Endothelial cell of umbilical vein (primary cell): Measurements from ENCODE around the gene ARMH3. TPM values are rescaled to one million over a fixed set of nuclear protein-coding genes. Genes with fewer than 3 reads are reported as not detected.

Experiments
- BruUV-seq: library from RNA; stranded (reverse); fragments of 400-500 nt; replicated peaks from 2 replicates; lab custom pipeline; 2021; lab: Mats Ljungman, UMichigan
- CTCF ChIA-PET: fragments of 300-600, 350-600 bp; sonication (Branson Sonifier 250); formaldehyde crosslinking; loops from one replicate; lab custom pipeline; 2021; ENCODE audit warnings: antibody characterized with exemption, inconsistent platforms; lab: Charles Lee
- POLR2A ChIA-PET: fragments of 300-600, 350-600 bp; sonication (Branson Sonifier 250); formaldehyde crosslinking; loops from one replicate; lab custom pipeline; 2021; ENCODE audit warnings: antibody characterized with exemption, inconsistent platforms; lab: Charles Lee
- DNase-seq: peaks from one replicate; pipeline ENCODE4 v3.0.0-alpha.2; 2011; ENCODE audit warnings: low read depth, low spot score
- FAIRE-seq: peaks from 2 replicates; lab custom pipeline; 2011; peaks lifted over from hg19 to GRCh38; lab: Jason Lieb, UNC
- H2AFZ ChIP-seq: 2 replicates; pipeline ENCODE4 v1.6.0; 2012; ENCODE audit warnings: low read depth, low read length, control low read depth, inconsistent platforms
- H3K27ac ChIP-seq: 2 replicates; pipeline ENCODE4 v1.5.1; 2011; ENCODE audit warnings: low read depth, mild to moderate bottlenecking, control low read depth, low read length, moderate library complexity; ENCODE audit not compliant: insufficient read depth
- H3K27me3 ChIP-seq, 2 experiments: 2 replicates each; pipeline versions ENCODE4 v1.6.0 to v1.6.1; 2011; ENCODE audit warnings: low read length in 2 of 2, mixed read lengths in 1 of 2; ENCODE audit not compliant: control insufficient read depth in 2 of 2, insufficient read depth in 2 of 2
- H3K36me3 ChIP-seq, 2 experiments: 2 replicates in 1 of 2; 3 replicates in 1 of 2; pipeline ENCODE4 v1.5.1; 2011; ENCODE audit warnings: low read length in 2 of 2, mild to moderate bottlenecking in 1 of 2, moderate library complexity in 1 of 2; ENCODE audit not compliant: control insufficient read depth in 2 of 2, insufficient read depth in 2 of 2; ENCODE audit errors: extremely low read depth in 1 of 2
- H3K4me1 ChIP-seq: 3 replicates; pipeline ENCODE4 v1.5.1; 2011; ENCODE audit warnings: mild to moderate bottlenecking, low read length; ENCODE audit not compliant: control insufficient read depth, insufficient read depth; ENCODE audit errors: extremely low read depth
- H3K4me2 ChIP-seq: 2 replicates; pipeline ENCODE4 v1.6.1; 2011; ENCODE audit warnings: low read length, control low read depth, mixed read lengths; ENCODE audit not compliant: insufficient read depth
- H3K4me3 ChIP-seq, 3 experiments: fragments of 200-600 bp in 1 of 3; sonication (generic), shearing (Covaris generic) in 1 of 3; replicated peaks in 1 of 3; 2 replicates each; pipeline ENCODE4 v1.5.1; 2011 to 2016; ENCODE audit warnings: control low read depth in 3 of 3, low read length in 3 of 3, mild to moderate bottlenecking in 2 of 3, inconsistent platforms in 1 of 3, low read depth in 1 of 3, moderate library complexity in 1 of 3; ENCODE audit not compliant: insufficient read depth in 1 of 3
- H3K79me2 ChIP-seq: 2 replicates; pipeline ENCODE4 v1.6.0; 2012; ENCODE audit warnings: low read length, inconsistent platforms; ENCODE audit not compliant: control insufficient read depth, insufficient read depth
- H3K9ac ChIP-seq: replicated peaks from 2 replicates; pipeline ENCODE3; 2011; ENCODE audit warnings: low read length, control low read depth; ENCODE audit not compliant: insufficient read depth; ENCODE audit errors: extremely low read depth
- H3K9me1 ChIP-seq: replicated peaks from 3 replicates; pipeline ENCODE4 v1.6.0; 2011; ENCODE audit warnings: mild to moderate bottlenecking, low read length; ENCODE audit not compliant: control insufficient read depth, insufficient read depth; ENCODE audit errors: extremely low read depth
- H3K9me3 ChIP-seq: replicated peaks from 2 replicates; pipeline ENCODE4 v1.5.1; 2012; ENCODE audit warnings: low read length, inconsistent platforms; ENCODE audit not compliant: control insufficient read depth, insufficient read depth
- H4K20me1 ChIP-seq: replicated peaks from 2 replicates; pipeline ENCODE3; 2011; ENCODE audit warnings: mild to moderate bottlenecking, low read length; ENCODE audit not compliant: control insufficient read depth, insufficient read depth; ENCODE audit errors: extremely low read depth
- CTCF ChIP-seq, 2 donors: IDR thresholded peaks; 1 replicate in 1 of 2; 2 replicates in 1 of 2; pipeline ENCODE4 v1.5.1; 2011; ENCODE audit warnings: low read length in 2 of 2, mild to moderate bottlenecking in 2 of 2, moderate library complexity in 2 of 2, control low read depth in 1 of 2, inconsistent platforms in 1 of 2, low read depth in 1 of 2; ENCODE audit not compliant: insufficient read depth in 1 of 2; ENCODE audit errors: extremely low read depth in 1 of 2
- EZH2 ChIP-seq: IDR thresholded peaks from 2 replicates; pipeline ENCODE4 v1.6.1; 2012; ENCODE audit warnings: borderline replicate concordance, low read depth, mild to moderate bottlenecking, moderate library complexity, low read length, inconsistent platforms; ENCODE audit not compliant: severe bottlenecking
- FOS ChIP-seq: IDR thresholded peaks from 2 replicates; pipeline ENCODE4 v1.6.1; 2011; ENCODE audit warnings: mild to moderate bottlenecking, low read length, moderate library complexity, borderline replicate concordance; ENCODE audit not compliant: insufficient read depth
- GATA2 ChIP-seq: IDR thresholded peaks from 2 replicates; pipeline ENCODE4 v1.7.0; 2011; ENCODE audit warnings: low read depth, mild to moderate bottlenecking, moderate library complexity, mixed read lengths, low read length; ENCODE audit not compliant: insufficient read length, insufficient read depth
- JUN ChIP-seq: IDR thresholded peaks from 2 replicates; pipeline ENCODE4 v1.6.1; 2011; ENCODE audit warnings: borderline replicate concordance, low read depth; ENCODE audit not compliant: insufficient read length, insufficient read depth
- MAX ChIP-seq: IDR thresholded peaks from 2 replicates; pipeline ENCODE4 v1.6.1; 2011; ENCODE audit not compliant: insufficient read depth, insufficient read length
- MYC ChIP-seq: IDR thresholded peaks from one replicate; pipeline ENCODE4 v1.6.1; 2011; ENCODE audit warnings: mild to moderate bottlenecking, low read depth, low read length
- POLR2A ChIP-seq: IDR thresholded peaks from 2 replicates; pipeline ENCODE4 v1.6.1; 2012; ENCODE audit warnings: low read depth, mild to moderate bottlenecking, control low read depth, low read length
- POLR2AphosphoS5 ChIP-seq: IDR thresholded peaks from 2 replicates; pipeline ENCODE4 v1.6.1; 2012; ENCODE audit warnings: low read depth, mild to moderate bottlenecking, control low read depth, low read length, moderate library complexity; ENCODE audit not compliant: insufficient read depth
- dilution Hi-C: fragments of 300-500 bp; cut with MboI; formaldehyde crosslinking; loops from one replicate; pipeline ENCODE4 v1.15.0; 2019; ENCODE audit warnings: low sequenced_read_pairs; ENCODE audit not compliant: extremely low pct_ligation_motif_present
- intact Hi-C: fragments of 100-400 bp; cut with micrococcal nuclease; formaldehyde crosslinking; loops from one replicate; pipeline ENCODE4 v1.10.0; 2022
- polyA plus RNA-seq, 4 experiments: library from polyadenylated mRNA; depleted of rRNA in 3 of 4; stranded (reverse) in 3 of 4; unstranded in 1 of 4; fragments of >200 nt; gene quantifications; 2 replicates each; pipeline versions ENCODE4 v1.2.1 to v1.2.3, GENCODE V29; 2011 to 2012; ENCODE audit warnings: missing spikeins in 1 of 4
- total RNA-seq: library from RNA; stranded (reverse); gene quantifications from 2 replicates; pipeline ENCODE4 v1.2.3, GENCODE V29; 2021

The ARMH3 gene
- total and polyA plus RNA-seq, 2 donors (not counting 3 experiments of a cell fraction or from before 2014, with no cell fraction given) = 13.1 to 17.6 TPM

DNA sequence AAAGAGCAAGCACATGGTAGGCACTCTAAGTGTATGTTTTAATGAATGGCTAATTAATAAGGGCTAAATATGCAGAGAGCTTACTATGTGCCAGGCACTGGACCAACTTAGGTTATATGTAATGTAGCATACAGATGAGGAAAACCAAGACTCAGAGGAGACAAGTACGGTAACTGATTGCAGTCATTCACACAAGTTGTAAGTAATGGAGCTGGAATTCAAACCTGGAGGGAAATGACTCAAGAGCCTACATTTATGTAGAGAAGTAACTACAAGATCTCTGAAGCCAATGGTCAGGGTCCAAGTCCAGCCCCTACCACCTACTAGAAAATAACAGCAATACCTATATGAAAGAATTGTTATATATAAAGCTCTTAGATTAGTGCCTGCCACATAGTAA is 115.1 kb downstream of the ARMH3 start:
- ChIA-PET POLR2A (no interaction called here), CTCF (interaction anchor here (0.7 to 5.4 kb wide), 11 partner anchors 13 to 100 kb away, joined by 3 to 57 read pairs (median 7); no protein-coding TSS in a partner anchor)
- peak overlapping the region; percentile 67 for H3K27ac ChIP-seq
- TF ChIP-seq EZH2 (no peak), FOS (peak; percentile 25)
- no peak overlapping the region for H3K4me3 ChIP-seq
- H3K4me2 ChIP-seq = peak overlapping the region; percentile 10
- intact Hi-C loops (no loop called here), dilution Hi-C loops (no loop called here)
- DNase-seq (peak; percentile 46), FAIRE-seq (peak; percentile 47)
- peaks cover 49% of the 10 kb centered on the region for H3K4me1 ChIP-seq
- no peak overlapping the region for H2AFZ ChIP-seq
- H3K9me1 ChIP-seq = peaks cover 3% of the 10 kb centered on the region
- H3K27me3 ChIP-seq = no peaks in the 10 kb centered on the region
- H3K9ac ChIP-seq = no peak overlapping the region
- BruUV-seq = no TSS peak
- no peaks in the 10 kb centered on the region for H3K36me3 ChIP-seq
- H3K9me3 ChIP-seq = no peaks in the 10 kb centered on the region
- no peaks in the 10 kb centered on the region for H4K20me1 ChIP-seq
- H3K79me2 ChIP-seq = no peaks in the 10 kb centered on the region

DNA sequence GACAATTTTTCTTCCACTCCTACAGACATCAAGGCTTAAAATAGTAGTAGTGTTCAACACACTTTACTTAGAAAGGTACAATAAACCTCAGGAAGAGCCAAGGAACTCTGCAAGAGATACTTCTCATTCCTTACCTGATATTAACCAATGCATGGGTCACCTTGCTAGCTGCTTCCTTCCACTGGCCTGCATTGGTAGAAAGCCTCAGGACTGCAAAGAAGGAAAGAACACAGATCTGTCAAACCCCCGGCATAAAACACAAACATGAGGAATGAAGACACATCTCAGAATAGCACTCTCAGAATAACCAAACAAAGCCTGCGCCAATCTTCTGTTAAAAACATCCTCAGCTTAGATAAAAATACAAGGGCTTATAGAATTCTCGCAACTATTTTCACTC is 116.2 kb downstream of the ARMH3 start:
- TSS peak; percentile 92 for BruUV-seq
- POLR2A ChIA-PET = no interaction called here
- H3K36me3 ChIP-seq = no peaks in the 10 kb centered on the region
- no peaks in the 10 kb centered on the region for H3K9me3 ChIP-seq
- H3K4me3 ChIP-seq = no peak overlapping the region
- H3K4me1 ChIP-seq = peaks cover 49% of the 10 kb centered on the region
- TF ChIP-seq FOS = no peak
- no peak for TF ChIP-seq MYC
- TF ChIP-seq EZH2 = no peak
- TF ChIP-seq MAX = no peak
- no peak for TF ChIP-seq POLR2AphosphoS5
- TF ChIP-seq JUN = no peak
- TF ChIP-seq POLR2A = no peak
- TF ChIP-seq GATA2 = no peak
- TF ChIP-seq CTCF (IDR thresholded peaks at IDR 0.05; ENCODE audit: extremely low read depth in 1 of 2, insufficient read depth in 1 of 2, low read depth in 1 of 2, low read length in 2 of 2) = no peak
- H4K20me1 ChIP-seq = no peaks in the 10 kb centered on the region
- no peak for FAIRE-seq
- no peak overlapping the region for H2AFZ ChIP-seq
- H3K27me3 ChIP-seq = no peaks in the 10 kb centered on the region
- peak overlapping the region; percentile 77 for H3K4me2 ChIP-seq
- intact Hi-C loops = loop anchor here (5.0 kb wide), 3 partner anchors 52 to 92 kb away; no protein-coding TSS in a partner anchor
- peak overlapping the region; percentile 92 for H3K27ac ChIP-seq
- H3K9ac ChIP-seq = peak overlapping the region; percentile 65
- dilution Hi-C loops = no loop called here
- DNase-seq = no peak
- CTCF ChIA-PET = interaction anchor here (0.6 to 5.4 kb wide), 6 partner anchors 50 to 99 kb away, joined by 3 to 57 read pairs (median 9); no protein-coding TSS in a partner anchor
- no peaks in the 10 kb centered on the region for H3K79me2 ChIP-seq
- peaks cover 3% of the 10 kb centered on the region for H3K9me1 ChIP-seq
